T47D (cell line): ENCODE measurements around the gene STEAP1.
A peak's percentile ranks its signal among the peaks of the same experiment; 100 is the strongest.

Source experiments
- DNase-seq, 2 experiments: peaks; one replicate each; pipeline versions ENCODE4 v3.0.0 to v3.0.0-alpha.2; 2011 to 2012; ENCODE audit warnings: low read depth in 1 of 2, low spot score in 1 of 2
- JUND ChIP-seq: IDR thresholded peaks from 2 replicates; pipeline ENCODE4 v1.6.1; 2012; ENCODE audit warnings: low read depth
- in situ Hi-C: cut with HindIII; loops from 2 replicates; pipeline ENCODE4 v1.10.0; 2016; ENCODE audit warnings: low sequenced_read_pairs, low pct_unique_long_range_greater_than_20kb

STEAP1 gene

DNA sequence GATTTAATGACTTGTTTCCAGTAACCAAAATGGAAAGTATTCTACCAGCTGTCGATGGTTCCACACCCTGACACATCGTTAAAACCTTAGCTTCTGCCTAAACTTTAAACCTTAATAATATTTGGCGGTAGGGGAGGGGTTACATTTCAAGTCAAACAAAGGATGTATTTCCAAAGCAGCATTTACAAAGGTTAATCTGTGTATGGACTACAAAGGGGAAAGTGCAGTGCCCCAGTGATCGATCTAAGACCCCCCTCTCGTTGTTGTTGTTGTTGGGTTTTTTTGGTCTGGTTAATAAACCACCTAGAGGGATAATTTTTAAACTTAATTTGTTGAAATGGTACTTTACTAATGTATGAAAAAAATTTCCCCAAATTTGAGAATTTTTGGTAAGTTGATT, 56.2 kb downstream of the STEAP1 start:
- in situ Hi-C loops = no loop called here
- no peak for DNase-seq
- TF ChIP-seq JUND = no peak

GRCh38 chr7:90210981-90211380, 56.7 kb downstream of the STEAP1 start:
- in situ Hi-C loops = no loop called here
- peak in 1 of 2 experiments; percentile 19 for DNase-seq
- no peak for TF ChIP-seq JUND

GRCh38 chr7:90211391-90212148, 57.3 kb downstream of the STEAP1 start, which contains the start of gene STEAP2:
Gene STEAP2, plus strand, starts transcription at chr7:90211740. Its CDS starts 13,343 bp downstream, at chr7:90225083.
- in situ Hi-C loops = no loop called here
- peak; percentile 69 to 93 for DNase-seq

DNA sequence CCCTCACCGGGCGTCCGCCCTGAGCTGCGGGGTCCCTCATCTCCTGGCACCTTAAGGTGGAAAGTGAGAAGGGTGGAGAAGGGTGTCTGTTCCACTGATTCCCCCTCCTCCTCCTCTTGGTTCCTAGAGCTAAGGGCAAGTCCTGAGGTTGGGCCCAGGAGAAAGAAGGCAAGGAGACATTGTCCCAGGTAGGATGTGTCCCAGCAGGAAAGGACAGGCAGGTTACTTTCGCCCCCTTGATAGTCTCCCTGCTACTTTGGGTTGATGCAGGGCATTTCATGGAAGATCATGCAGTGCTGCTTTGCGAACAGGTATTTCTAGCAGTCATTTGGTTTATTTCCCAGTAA, 57.9 kb downstream of the STEAP1 start:
- DNase-seq = no peak
- in situ Hi-C loops = no loop called here
- TF ChIP-seq JUND = no peak

More at GRCh38 chr7:90211391-90212148, 57.3 kb downstream of the STEAP1 start, which contains the start of gene STEAP2:
- no peak for TF ChIP-seq JUND

GRCh38 chr7:90213521-90213920, 59.3 kb downstream of the STEAP1 start:
- no peak for TF ChIP-seq JUND
- DNase-seq = no peak
- in situ Hi-C loops = no loop called here
